ENCODE measurements around the gene SLC16A8. TPM values are rescaled to one million over a fixed set of nuclear protein-coding genes. Genes with fewer than 3 reads are reported as not detected.
A peak's percentile ranks its signal among the peaks of the same experiment; 100 is the strongest.
"Not testable (repeated sequence)": the region's sequence is repeated elsewhere in the genome, so short reads cannot be mapped to it uniquely, and the experiment has no call there.

SLC16A8 gene
- total RNA-seq, 1 donor, result not detected

DNA sequence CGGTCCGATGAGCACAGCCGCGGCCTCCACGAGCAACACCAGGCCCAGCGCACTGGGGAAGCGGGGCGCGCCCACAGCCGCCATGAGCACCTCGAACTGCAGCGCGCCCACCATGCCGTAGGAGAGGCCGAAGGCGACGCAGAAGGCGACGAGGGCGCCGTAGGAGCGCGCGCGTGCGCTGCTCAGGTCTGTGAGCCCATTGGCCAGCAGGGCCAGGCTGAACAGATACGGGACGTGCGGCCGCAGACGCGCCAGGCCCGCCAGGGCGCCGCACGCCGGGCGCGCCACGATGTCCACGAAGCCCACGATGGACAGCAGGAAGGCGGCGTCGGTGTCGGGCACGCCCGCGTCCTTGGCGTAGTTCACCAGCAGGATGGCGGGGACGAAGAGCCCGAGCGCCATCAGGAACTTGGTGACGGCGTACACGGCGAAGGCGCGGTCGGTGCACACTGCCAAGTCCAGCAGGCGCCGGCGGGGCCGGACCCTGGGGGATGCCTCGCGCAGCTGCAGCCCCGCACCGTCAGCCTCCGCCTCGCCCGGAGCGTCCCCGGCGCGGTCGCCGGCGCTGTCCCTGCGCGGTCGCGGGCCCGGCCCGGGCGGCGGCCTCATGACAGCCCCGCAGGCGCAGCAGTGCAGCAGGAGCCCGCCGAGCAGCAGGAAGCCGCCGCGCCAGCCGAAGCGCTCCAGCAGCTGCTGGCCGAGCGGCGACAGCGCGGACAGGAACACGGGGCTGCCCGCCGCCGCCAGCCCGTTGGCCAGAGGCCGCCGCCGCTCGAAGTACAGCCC lies 2.9 kb downstream of the SLC16A8 start:
- H3K4me1 ChIP-seq (ENCODE audit: insufficient read depth, low read length), result no peaks in the 10 kb centered on the region
- peak; percentile 95 for DNase-seq (ENCODE audit: insufficient read length, low spot score, missing footprints)
- H3K79me2 ChIP-seq (ENCODE audit: insufficient read depth, low read length), result no peaks in the 10 kb centered on the region
- peaks cover 3% of the 10 kb centered on the region for H4K20me1 ChIP-seq (ENCODE audit: insufficient read depth, low read length)
- H3K4me3 ChIP-seq (ENCODE audit: insufficient read depth, low read length), result peak overlapping the region; percentile 52
- peak overlapping the region; percentile 70 for H3K4me2 ChIP-seq (ENCODE audit: insufficient read depth, low read length)
- H2AFZ ChIP-seq (ENCODE audit: low read length), result peak overlapping the region; percentile 59
- H3K27me3 ChIP-seq (ENCODE audit: insufficient read depth, low read length), result peaks cover 19% of the 10 kb centered on the region
- TF ChIP-seq, protein P1, sequence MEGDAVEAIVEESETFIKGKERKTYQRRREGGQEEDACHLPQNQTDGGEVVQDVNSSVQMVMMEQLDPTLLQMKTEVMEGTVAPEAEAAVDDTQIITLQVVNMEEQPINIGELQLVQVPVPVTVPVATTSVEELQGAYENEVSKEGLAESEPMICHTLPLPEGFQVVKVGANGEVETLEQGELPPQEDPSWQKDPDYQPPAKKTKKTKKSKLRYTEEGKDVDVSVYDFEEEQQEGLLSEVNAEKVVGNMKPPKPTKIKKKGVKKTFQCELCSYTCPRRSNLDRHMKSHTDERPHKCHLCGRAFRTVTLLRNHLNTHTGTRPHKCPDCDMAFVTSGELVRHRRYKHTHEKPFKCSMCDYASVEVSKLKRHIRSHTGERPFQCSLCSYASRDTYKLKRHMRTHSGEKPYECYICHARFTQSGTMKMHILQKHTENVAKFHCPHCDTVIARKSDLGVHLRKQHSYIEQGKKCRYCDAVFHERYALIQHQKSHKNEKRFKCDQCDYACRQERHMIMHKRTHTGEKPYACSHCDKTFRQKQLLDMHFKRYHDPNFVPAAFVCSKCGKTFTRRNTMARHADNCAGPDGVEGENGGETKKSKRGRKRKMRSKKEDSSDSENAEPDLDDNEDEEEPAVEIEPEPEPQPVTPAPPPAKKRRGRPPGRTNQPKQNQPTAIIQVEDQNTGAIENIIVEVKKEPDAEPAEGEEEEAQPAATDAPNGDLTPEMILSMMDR (IDR thresholded peaks at IDR 0.05; ENCODE audit: extremely low read depth, low read depth, low read length), result no peak
- H3K9me3 ChIP-seq (ENCODE audit: low read depth, low read length), result no peaks in the 10 kb centered on the region
- H3K27ac ChIP-seq (ENCODE audit: low read depth, low read length), result no peak overlapping the region
- no peaks in the 10 kb centered on the region for H3K36me3 ChIP-seq (ENCODE audit: insufficient read depth, low read length)

DNA sequence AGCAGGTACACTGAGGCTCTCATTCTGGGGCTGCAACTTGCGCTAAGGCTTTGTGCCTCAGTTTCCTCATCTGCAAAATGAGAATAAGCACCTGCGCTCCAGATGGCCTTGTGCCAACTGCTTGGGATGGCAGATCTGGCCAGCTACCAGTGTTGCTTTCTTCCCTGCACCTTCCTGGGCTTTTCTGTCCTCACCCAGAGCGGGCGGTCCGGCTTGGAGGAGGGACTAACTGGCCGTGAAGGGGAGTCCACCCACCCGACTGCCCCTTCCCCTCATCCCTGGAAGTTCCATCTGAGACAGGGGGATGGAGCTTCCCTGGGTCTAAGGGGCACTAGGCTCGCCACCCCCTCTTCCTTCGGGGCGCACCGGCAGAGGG lies 3.5 kb downstream of the SLC16A8 start:
- H3K36me3 ChIP-seq (ENCODE audit: insufficient read depth, low read length), result no peaks in the 10 kb centered on the region
- peak overlapping the region; percentile 70 for H3K4me2 ChIP-seq (ENCODE audit: insufficient read depth, low read length)
- DNase-seq (ENCODE audit: insufficient read length, low spot score, missing footprints), result peak; percentile 84
- no peaks in the 10 kb centered on the region for H3K9me3 ChIP-seq (ENCODE audit: low read depth, low read length)
- H3K79me2 ChIP-seq (ENCODE audit: insufficient read depth, low read length), result no peaks in the 10 kb centered on the region
- H2AFZ ChIP-seq (ENCODE audit: low read length), result no peak overlapping the region
- no peak overlapping the region for H3K27ac ChIP-seq (ENCODE audit: low read depth, low read length)
- H4K20me1 ChIP-seq (ENCODE audit: insufficient read depth, low read length), result peaks cover 3% of the 10 kb centered on the region
- no peaks in the 10 kb centered on the region for H3K4me1 ChIP-seq (ENCODE audit: insufficient read depth, low read length)
- H3K4me3 ChIP-seq (ENCODE audit: insufficient read depth, low read length), result no peak overlapping the region
- H3K27me3 ChIP-seq (ENCODE audit: insufficient read depth, low read length), result peaks cover 19% of the 10 kb centered on the region
- TF ChIP-seq, protein P1 (IDR thresholded peaks at IDR 0.05; ENCODE audit: extremely low read depth, low read depth, low read length), result no peak

DNA sequence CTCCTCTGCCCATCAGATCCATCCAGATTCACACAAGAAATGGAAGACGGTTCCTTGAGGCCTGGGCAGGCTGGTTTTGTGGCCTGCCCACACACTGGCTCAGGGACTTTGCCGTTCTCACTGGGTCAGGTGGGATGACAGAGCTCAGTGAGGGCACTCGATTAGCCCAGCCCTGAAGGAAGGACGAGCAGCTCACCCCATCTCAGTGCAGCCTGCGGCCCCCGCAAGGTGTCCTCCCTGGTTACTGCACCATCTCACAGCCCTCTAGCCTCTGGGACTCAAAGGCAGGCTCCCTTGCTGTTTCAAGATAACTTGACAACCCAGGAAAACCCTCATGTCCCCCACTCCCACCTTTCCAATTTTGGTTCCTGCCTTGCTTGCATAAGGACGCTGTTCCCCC lies 4.2 kb downstream of the SLC16A8 start:
- no peaks in the 10 kb centered on the region for H3K4me1 ChIP-seq (ENCODE audit: insufficient read depth, low read length)
- H4K20me1 ChIP-seq (ENCODE audit: insufficient read depth, low read length), result peaks cover 3% of the 10 kb centered on the region
- H3K4me3 ChIP-seq (ENCODE audit: insufficient read depth, low read length), result no peak overlapping the region
- peaks cover 19% of the 10 kb centered on the region for H3K27me3 ChIP-seq (ENCODE audit: insufficient read depth, low read length)
- H3K4me2 ChIP-seq (ENCODE audit: insufficient read depth, low read length), result no peak overlapping the region
- TF ChIP-seq, protein P1 (IDR thresholded peaks at IDR 0.05; ENCODE audit: extremely low read depth, low read depth, low read length), result no peak
- H2AFZ ChIP-seq (ENCODE audit: low read length), result no peak overlapping the region
- peak; percentile 80 for DNase-seq (ENCODE audit: insufficient read length, low spot score, missing footprints)
- H3K36me3 ChIP-seq (ENCODE audit: insufficient read depth, low read length), result peaks cover 2% of the 10 kb centered on the region
- no peaks in the 10 kb centered on the region for H3K9me3 ChIP-seq (ENCODE audit: low read depth, low read length)
- no peaks in the 10 kb centered on the region for H3K79me2 ChIP-seq (ENCODE audit: insufficient read depth, low read length)
- H3K27ac ChIP-seq (ENCODE audit: low read depth, low read length), result no peak overlapping the region

DNA sequence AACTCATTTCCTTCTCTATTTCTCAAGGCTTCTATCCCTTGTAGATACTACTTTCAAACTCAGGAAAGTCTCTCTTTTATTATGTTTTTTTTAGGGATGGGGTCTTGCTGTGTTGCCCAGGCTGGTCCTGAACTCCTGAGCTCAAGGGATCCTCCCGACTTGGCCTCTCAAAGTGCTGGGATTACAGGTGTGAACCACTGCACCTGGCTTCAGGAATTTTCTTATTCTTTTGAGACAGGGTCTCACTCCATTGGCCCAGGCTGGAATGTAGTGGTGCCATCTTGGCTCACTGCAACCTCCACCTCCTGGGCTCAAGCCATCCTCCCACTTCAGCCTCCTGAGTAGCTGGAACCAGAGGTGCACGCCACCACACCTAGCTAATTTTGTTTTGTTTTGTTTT lies 4.8 kb downstream of the SLC16A8 start:
- peaks cover 19% of the 10 kb centered on the region for H3K27me3 ChIP-seq (ENCODE audit: insufficient read depth, low read length)
- not testable (repeated sequence) for H3K4me2 ChIP-seq (ENCODE audit: insufficient read depth, low read length); H4K20me1 ChIP-seq (ENCODE audit: insufficient read depth, low read length); H3K27ac ChIP-seq (ENCODE audit: low read depth, low read length); H2AFZ ChIP-seq (ENCODE audit: low read length); H3K4me3 ChIP-seq (ENCODE audit: insufficient read depth, low read length); H3K4me1 ChIP-seq (ENCODE audit: insufficient read depth, low read length); H3K79me2 ChIP-seq (ENCODE audit: insufficient read depth, low read length); H3K9me3 ChIP-seq (ENCODE audit: low read depth, low read length); H3K36me3 ChIP-seq (ENCODE audit: insufficient read depth, low read length)
- DNase-seq (ENCODE audit: insufficient read length, low spot score, missing footprints), result peak; percentile 76

Data from osteoblast (primary cell).